Endothelial cell of umbilical vein (primary cell): ENCODE data around the gene PRDM16. TPM values are rescaled to one million over a fixed set of nuclear protein-coding genes. Genes with fewer than 3 reads are reported as not detected.

Source experiments
- BruUV-seq: library from RNA; stranded (reverse); fragments of 400-500 nt; replicated peaks from 2 replicates; lab custom pipeline; 2021; lab: Mats Ljungman, UMichigan
- CTCF ChIA-PET: fragments of 300-600, 350-600 bp; sonication (Branson Sonifier 250); formaldehyde crosslinking; loops from one replicate; lab custom pipeline; 2021; ENCODE audit warnings: antibody characterized with exemption, inconsistent platforms; lab: Charles Lee
- POLR2A ChIA-PET: fragments of 300-600, 350-600 bp; sonication (Branson Sonifier 250); formaldehyde crosslinking; loops from one replicate; lab custom pipeline; 2021; ENCODE audit warnings: antibody characterized with exemption, inconsistent platforms; lab: Charles Lee
- DNase-seq: peaks from one replicate; pipeline ENCODE4 v3.0.0-alpha.2; 2011; ENCODE audit warnings: low read depth, low spot score
- FAIRE-seq: peaks from 2 replicates; lab custom pipeline; 2011; peaks lifted over from hg19 to GRCh38; lab: Jason Lieb, UNC
- H2AFZ ChIP-seq: 2 replicates; pipeline ENCODE4 v1.6.0; 2012; ENCODE audit warnings: low read depth, low read length, control low read depth, inconsistent platforms
- H3K27ac ChIP-seq: 2 replicates; pipeline ENCODE4 v1.5.1; 2011; ENCODE audit warnings: low read depth, mild to moderate bottlenecking, control low read depth, low read length, moderate library complexity; ENCODE audit not compliant: insufficient read depth
- H3K27me3 ChIP-seq, 2 experiments: 2 replicates each; pipeline versions ENCODE4 v1.6.0 to v1.6.1; 2011; ENCODE audit warnings: low read length in 2 of 2, mixed read lengths in 1 of 2; ENCODE audit not compliant: control insufficient read depth in 2 of 2, insufficient read depth in 2 of 2
- H3K36me3 ChIP-seq, 2 experiments: 2 replicates in 1 of 2; 3 replicates in 1 of 2; pipeline ENCODE4 v1.5.1; 2011; ENCODE audit warnings: low read length in 2 of 2, mild to moderate bottlenecking in 1 of 2, moderate library complexity in 1 of 2; ENCODE audit not compliant: control insufficient read depth in 2 of 2, insufficient read depth in 2 of 2; ENCODE audit errors: extremely low read depth in 1 of 2
- H3K4me1 ChIP-seq: 3 replicates; pipeline ENCODE4 v1.5.1; 2011; ENCODE audit warnings: mild to moderate bottlenecking, low read length; ENCODE audit not compliant: control insufficient read depth, insufficient read depth; ENCODE audit errors: extremely low read depth
- H3K4me2 ChIP-seq: 2 replicates; pipeline ENCODE4 v1.6.1; 2011; ENCODE audit warnings: low read length, control low read depth, mixed read lengths; ENCODE audit not compliant: insufficient read depth
- H3K4me3 ChIP-seq, 3 experiments: fragments of 200-600 bp in 1 of 3; sonication (generic), shearing (Covaris generic) in 1 of 3; replicated peaks in 1 of 3; 2 replicates each; pipeline ENCODE4 v1.5.1; 2011 to 2016; ENCODE audit warnings: control low read depth in 3 of 3, low read length in 3 of 3, mild to moderate bottlenecking in 2 of 3, inconsistent platforms in 1 of 3, low read depth in 1 of 3, moderate library complexity in 1 of 3; ENCODE audit not compliant: insufficient read depth in 1 of 3
- H3K79me2 ChIP-seq: 2 replicates; pipeline ENCODE4 v1.6.0; 2012; ENCODE audit warnings: low read length, inconsistent platforms; ENCODE audit not compliant: control insufficient read depth, insufficient read depth
- H3K9ac ChIP-seq: replicated peaks from 2 replicates; pipeline ENCODE3; 2011; ENCODE audit warnings: low read length, control low read depth; ENCODE audit not compliant: insufficient read depth; ENCODE audit errors: extremely low read depth
- H3K9me1 ChIP-seq: replicated peaks from 3 replicates; pipeline ENCODE4 v1.6.0; 2011; ENCODE audit warnings: mild to moderate bottlenecking, low read length; ENCODE audit not compliant: control insufficient read depth, insufficient read depth; ENCODE audit errors: extremely low read depth
- H3K9me3 ChIP-seq: replicated peaks from 2 replicates; pipeline ENCODE4 v1.5.1; 2012; ENCODE audit warnings: low read length, inconsistent platforms; ENCODE audit not compliant: control insufficient read depth, insufficient read depth
- H4K20me1 ChIP-seq: replicated peaks from 2 replicates; pipeline ENCODE3; 2011; ENCODE audit warnings: mild to moderate bottlenecking, low read length; ENCODE audit not compliant: control insufficient read depth, insufficient read depth; ENCODE audit errors: extremely low read depth
- CTCF ChIP-seq, 2 donors: IDR thresholded peaks; 1 replicate in 1 of 2; 2 replicates in 1 of 2; pipeline ENCODE4 v1.5.1; 2011; ENCODE audit warnings: low read length in 2 of 2, mild to moderate bottlenecking in 2 of 2, moderate library complexity in 2 of 2, control low read depth in 1 of 2, inconsistent platforms in 1 of 2, low read depth in 1 of 2; ENCODE audit not compliant: insufficient read depth in 1 of 2; ENCODE audit errors: extremely low read depth in 1 of 2
- EZH2 ChIP-seq: IDR thresholded peaks from 2 replicates; pipeline ENCODE4 v1.6.1; 2012; ENCODE audit warnings: borderline replicate concordance, low read depth, mild to moderate bottlenecking, moderate library complexity, low read length, inconsistent platforms; ENCODE audit not compliant: severe bottlenecking
- FOS ChIP-seq: IDR thresholded peaks from 2 replicates; pipeline ENCODE4 v1.6.1; 2011; ENCODE audit warnings: mild to moderate bottlenecking, low read length, moderate library complexity, borderline replicate concordance; ENCODE audit not compliant: insufficient read depth
- GATA2 ChIP-seq: IDR thresholded peaks from 2 replicates; pipeline ENCODE4 v1.7.0; 2011; ENCODE audit warnings: low read depth, mild to moderate bottlenecking, moderate library complexity, mixed read lengths, low read length; ENCODE audit not compliant: insufficient read length, insufficient read depth
- JUN ChIP-seq: IDR thresholded peaks from 2 replicates; pipeline ENCODE4 v1.6.1; 2011; ENCODE audit warnings: borderline replicate concordance, low read depth; ENCODE audit not compliant: insufficient read length, insufficient read depth
- MAX ChIP-seq: IDR thresholded peaks from 2 replicates; pipeline ENCODE4 v1.6.1; 2011; ENCODE audit not compliant: insufficient read depth, insufficient read length
- MYC ChIP-seq: IDR thresholded peaks from one replicate; pipeline ENCODE4 v1.6.1; 2011; ENCODE audit warnings: mild to moderate bottlenecking, low read depth, low read length
- POLR2A ChIP-seq: IDR thresholded peaks from 2 replicates; pipeline ENCODE4 v1.6.1; 2012; ENCODE audit warnings: low read depth, mild to moderate bottlenecking, control low read depth, low read length
- POLR2AphosphoS5 ChIP-seq: IDR thresholded peaks from 2 replicates; pipeline ENCODE4 v1.6.1; 2012; ENCODE audit warnings: low read depth, mild to moderate bottlenecking, control low read depth, low read length, moderate library complexity; ENCODE audit not compliant: insufficient read depth
- dilution Hi-C: fragments of 300-500 bp; cut with MboI; formaldehyde crosslinking; loops from one replicate; pipeline ENCODE4 v1.15.0; 2019; ENCODE audit warnings: low sequenced_read_pairs; ENCODE audit not compliant: extremely low pct_ligation_motif_present
- intact Hi-C: fragments of 100-400 bp; cut with micrococcal nuclease; formaldehyde crosslinking; loops from one replicate; pipeline ENCODE4 v1.10.0; 2022
- polyA plus RNA-seq, 4 experiments: library from polyadenylated mRNA; depleted of rRNA in 3 of 4; stranded (reverse) in 3 of 4; unstranded in 1 of 4; fragments of >200 nt; gene quantifications; 2 replicates each; pipeline versions ENCODE4 v1.2.1 to v1.2.3, GENCODE V29; 2011 to 2012; ENCODE audit warnings: missing spikeins in 1 of 4
- total RNA-seq: library from RNA; stranded (reverse); gene quantifications from 2 replicates; pipeline ENCODE4 v1.2.3, GENCODE V29; 2021

PRDM16 gene
- total and polyA plus RNA-seq, 2 donors (not counting 3 experiments of a cell fraction or from before 2014, with no cell fraction given) = not detected

- H2AFZ ChIP-seq = no peak overlapping the region
- ChIA-PET CTCF (interaction anchor here (0.6 kb wide), 1 partner anchor 452 kb away, joined by 6 read pairs; no protein-coding TSS in a partner anchor), POLR2A (no interaction called here)
- H3K36me3 ChIP-seq = no peaks in the 10 kb centered on the region
- H3K9me3 ChIP-seq = no peaks in the 10 kb centered on the region
- intact Hi-C loops (no loop called here), dilution Hi-C loops (no loop called here)
- no peak overlapping the region for H3K9ac ChIP-seq
- H3K4me1 ChIP-seq = no peaks in the 10 kb centered on the region
- TF ChIP-seq MYC = no peak
- no peak for TF ChIP-seq CTCF (IDR thresholded peaks at IDR 0.05; ENCODE audit: extremely low read depth in 1 of 2, insufficient read depth in 1 of 2, low read depth in 1 of 2, low read length in 2 of 2)
- TF ChIP-seq GATA2 = no peak
- no peak for TF ChIP-seq POLR2A
- TF ChIP-seq JUN = no peak
- TF ChIP-seq MAX = no peak
- no peak for TF ChIP-seq EZH2
- no peak for TF ChIP-seq POLR2AphosphoS5
- no peak for TF ChIP-seq FOS
- no peak overlapping the region for H3K27ac ChIP-seq
- H3K79me2 ChIP-seq = no peaks in the 10 kb centered on the region
- no peak overlapping the region for H3K4me2 ChIP-seq
- no TSS peak for BruUV-seq
- DNase-seq (no peak), FAIRE-seq (no peak)
- no peaks in the 10 kb centered on the region for H3K27me3 ChIP-seq
- no peaks in the 10 kb centered on the region for H3K9me1 ChIP-seq
- H4K20me1 ChIP-seq = no peaks in the 10 kb centered on the region
- H3K4me3 ChIP-seq = no peak overlapping the region
These were observed 283.9 kb downstream of the PRDM16 start for GRCh38 chr1:3352952-3353331.
